Measurements from ENCODE around the gene RIN1. TPM values are rescaled to one million over a fixed set of nuclear protein-coding genes. Genes with fewer than 3 reads are reported as not detected.

The RIN1 gene
- total and polyA plus RNA-seq, 2 of the 13 experiments (the other 11 are each of a cell fraction or from before 2014, with no cell fraction given), result 2.4 to 4.1 TPM

- TF ChIP-seq JUN (CRISPR knock-in tag; IDR thresholded peaks at IDR 0.05) (no peak), ARNTL (CRISPR knock-in tag; IDR thresholded peaks at IDR 0.05) (peak; percentile 97), ZNF644 (CRISPR knock-in tag; IDR thresholded peaks at IDR 0.05; ENCODE audit: low read depth) (peak; percentile 10; the same call in 1 of the 2 replicates), SNAPC2 (CRISPR knock-in tag; IDR thresholded peaks at IDR 0.05) (no peak), ZNF670 (CRISPR knock-in tag; IDR thresholded peaks at IDR 0.05; ENCODE audit: borderline replicate concordance) (no peak), NPAS2 (CRISPR knock-in tag; IDR thresholded peaks at IDR 0.05; ENCODE audit: borderline replicate concordance) (no peak), IRF2 (CRISPR knock-in tag; IDR thresholded peaks at IDR 0.05) (peak; percentile 81; the same call in 1 of the 2 replicates), TOE1 (CRISPR knock-in tag; IDR thresholded peaks at IDR 0.05) (no peak), ZNF75D (CRISPR knock-in tag; IDR thresholded peaks at IDR 0.05; ENCODE audit: borderline replicate concordance) (no peak), NFATC3 (CRISPR knock-in tag; IDR thresholded peaks at IDR 0.05) (no peak), SKIL (CRISPR knock-in tag; IDR thresholded peaks at IDR 0.05; ENCODE audit: borderline replicate concordance) (0 out of 2 replicates have a peak, but pooled peaks have one; percentile 32), FOXK2 (IDR thresholded peaks at IDR 0.05) (no peak), ZSCAN25 (CRISPR knock-in tag; IDR thresholded peaks at IDR 0.05) (no peak; the same call in 1 of the 2 replicates), ZNF260 (CRISPR knock-in tag; IDR thresholded peaks at IDR 0.05; ENCODE audit: borderline replicate concordance, low read depth) (no peak), CENPX (CRISPR knock-in tag; IDR thresholded peaks at IDR 0.05) (no peak), RXRB (CRISPR knock-in tag; IDR thresholded peaks at IDR 0.05; ENCODE audit: borderline replicate concordance) (peak; percentile 79), TSC22D2 (CRISPR knock-in tag; IDR thresholded peaks at IDR 0.05; ENCODE audit: borderline replicate concordance) (peak; percentile 83; the same call in 1 of the 2 replicates), HDAC1 (CRISPR knock-in tag; IDR thresholded peaks at IDR 0.05) (peak; percentile 45; the same call in 1 of the 2 replicates), MATR3 (CRISPR knock-in tag; IDR thresholded peaks at IDR 0.05) (no peak), NFRKB (IDR thresholded peaks at IDR 0.05) (no peak), BCL3 (CRISPR knock-in tag; IDR thresholded peaks at IDR 0.05) (no peak; the same call in 1 of the 2 replicates), ZNF879 (CRISPR knock-in tag; IDR thresholded peaks at IDR 0.05) (no peak), ZBTB49 (CRISPR knock-in tag; IDR thresholded peaks at IDR 0.05; ENCODE audit: borderline replicate concordance) (no peak), TAF1 (CRISPR knock-in tag; IDR thresholded peaks at IDR 0.05) (peak; percentile 50; the same call in 1 of the 2 replicates)
- TF ChIP-seq, protein P1, sequence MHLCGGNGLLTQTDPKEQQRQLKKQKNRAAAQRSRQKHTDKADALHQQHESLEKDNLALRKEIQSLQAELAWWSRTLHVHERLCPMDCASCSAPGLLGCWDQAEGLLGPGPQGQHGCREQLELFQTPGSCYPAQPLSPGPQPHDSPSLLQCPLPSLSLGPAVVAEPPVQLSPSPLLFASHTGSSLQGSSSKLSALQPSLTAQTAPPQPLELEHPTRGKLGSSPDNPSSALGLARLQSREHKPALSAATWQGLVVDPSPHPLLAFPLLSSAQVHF (CRISPR knock-in tag; IDR thresholded peaks at IDR 0.05), result 0 out of 2 replicates have a peak, but pooled peaks have one; percentile 48
Observed at GRCh38 chr11:66328302-66329144, 7.7 kb downstream of the RIN1 start (continued).

All from HepG2 (cell line).